Right lobe of liver (tissue), 6 donors: Measurements from ENCODE around the gene GAN. TPM values are rescaled to one million over a fixed set of nuclear protein-coding genes. Genes with fewer than 3 reads are reported as not detected.

ENCODE experiments used
- ATAC-seq, 4 donors: fragments of 200-7000 bp; cut with Tn5 transposase; one replicate each; pipeline ENCODE4 v1.9.1; 2020; ENCODE audit warnings: mild to moderate bottlenecking in 4 of 4, moderate library complexity in 4 of 4
- DNase-seq, 3 donors: peaks; one replicate each; pipeline ENCODE4 v3.0.0-alpha.2; 2020
- H3K27ac ChIP-seq, 3 donors: fragments of 200-600 bp; one replicate each; pipeline ENCODE4 v1.8.0; 2022
- H3K27me3 ChIP-seq, 2 donors: fragments of 200-600 bp; one replicate each; pipeline ENCODE4 v1.8.0; 2022
- H3K36me3 ChIP-seq, 4 donors: fragments of 200-600 bp; sonication (generic) in 1 of 4; one replicate each; pipeline versions ENCODE4 v1.5.1 to v1.8.0; 2017 to 2022; ENCODE audit warnings: control low read depth in 1 of 4
- H3K4me1 ChIP-seq, 4 donors: fragments of 200-600 bp; sonication (generic) in 1 of 4; one replicate each; pipeline versions ENCODE4 v1.5.1 to v1.8.0; 2017 to 2022; ENCODE audit warnings: control low read depth in 1 of 4
- H3K4me3 ChIP-seq, 3 donors: fragments of 200-600 bp; one replicate each; pipeline ENCODE4 v1.8.0; 2022
- H3K9me3 ChIP-seq, 4 donors: fragments of 200-600 bp; sonication (generic) in 1 of 4; one replicate each; pipeline versions ENCODE4 v1.5.1 to v1.8.0; 2017 to 2022; ENCODE audit warnings: control low read depth in 1 of 4
- POLR2A ChIP-seq: fragments of 450-650 bp; IDR thresholded peaks from one replicate; pipeline ENCODE4 v1.6.1; 2017; ENCODE audit warnings: antibody characterized with exemption, mild to moderate bottlenecking
- WGBS: methylation state at CpG from one replicate; pipeline ENCODE4 v1.1.6; 2018; ENCODE audit warnings: low coverage, low lambda C conversion rate; ENCODE audit not compliant: insufficient coverage; ENCODE audit errors: missing lambda C conversion rate; 5-methylcytosine and 5-hydroxymethylcytosine counted together
- intact Hi-C, 2 donors: fragments of 100-400 bp; cut with DNase I; formaldehyde crosslinking; loops; one replicate each; pipeline versions ENCODE4 v1.11.2 to v1.14.1; 2022
- total RNA-seq, 6 experiments: library from RNA; depleted of rRNA in 2 of 6; stranded (reverse); fragments of >200 nt in 2 of 6; fragmentation: NEBNext Ultra II Directional in 3 of 6; extraction: Animal tissue kit (Norgen Biotek cat#: 25700) in 3 of 6; gene quantifications; one replicate each; pipeline versions ENCODE4 v1.1.0 to v1.2.4, GENCODE V29; 2016 to 2023
- TF ChIP-seq, protein P1 (sequence below), 4 donors: fragments of 200-600 bp in 3 of 4; fragments of 450-650 bp in 1 of 4; IDR thresholded peaks; one replicate each; pipeline versions ENCODE4 v1.5.1 to v1.8.0; 2016 to 2022; ENCODE audit warnings: antibody characterized with exemption in 4 of 4, mild to moderate bottlenecking in 2 of 4
- donor health status: DM: no; HTN: yes; CAD: no.
- donor health status: DM: no; HTN: no; CAD: no.
- donor health status: DM: no; HTN: no; CAD: no.
- donor health status: DM: no; HTN: yes; CAD: no.
- donor health status: DM: no; HTN: yes; CAD: no.

Gene GAN
- total RNA-seq, 6 experiments from 2014 or later = 2.2 to 4.1 (median 3.4) TPM

DNA sequence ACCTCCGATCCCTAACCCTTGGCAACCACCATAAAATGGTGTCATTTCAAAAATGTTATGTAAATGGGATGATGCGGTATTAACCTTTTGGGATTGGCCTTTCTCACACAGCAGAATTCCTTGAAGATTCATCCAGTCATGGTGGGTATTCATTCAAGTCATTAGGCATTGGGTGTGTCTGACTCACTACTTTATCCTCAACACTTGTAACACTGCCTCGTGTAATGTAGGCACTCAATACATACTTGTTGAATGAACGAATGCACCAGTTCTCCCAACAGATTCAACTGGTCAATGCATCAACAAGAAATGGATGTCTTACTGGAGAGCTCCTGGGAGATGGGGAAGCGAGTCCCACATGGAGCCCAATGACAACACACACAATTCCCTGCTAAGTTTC, 21.8 kb upstream of the GAN start:
- Histone ChIP-seq H3K4me3 (no peak overlapping the region), H3K9me3 (no peaks in the 10 kb centered on the region), H3K27me3 (no peaks in the 10 kb centered on the region), H3K27ac (no peak overlapping the region), H3K4me1 (no peaks in the 10 kb centered on the region), H3K36me3 (no peaks in the 10 kb centered on the region)
- WGBS = 69% methylated on average over 3 of the region's 5 CpGs
- no peak for DNase-seq
- ATAC-seq = no peak
- intact Hi-C loops = no loop called here
- no peak for TF ChIP-seq POLR2A
- TF ChIP-seq, protein P1, sequence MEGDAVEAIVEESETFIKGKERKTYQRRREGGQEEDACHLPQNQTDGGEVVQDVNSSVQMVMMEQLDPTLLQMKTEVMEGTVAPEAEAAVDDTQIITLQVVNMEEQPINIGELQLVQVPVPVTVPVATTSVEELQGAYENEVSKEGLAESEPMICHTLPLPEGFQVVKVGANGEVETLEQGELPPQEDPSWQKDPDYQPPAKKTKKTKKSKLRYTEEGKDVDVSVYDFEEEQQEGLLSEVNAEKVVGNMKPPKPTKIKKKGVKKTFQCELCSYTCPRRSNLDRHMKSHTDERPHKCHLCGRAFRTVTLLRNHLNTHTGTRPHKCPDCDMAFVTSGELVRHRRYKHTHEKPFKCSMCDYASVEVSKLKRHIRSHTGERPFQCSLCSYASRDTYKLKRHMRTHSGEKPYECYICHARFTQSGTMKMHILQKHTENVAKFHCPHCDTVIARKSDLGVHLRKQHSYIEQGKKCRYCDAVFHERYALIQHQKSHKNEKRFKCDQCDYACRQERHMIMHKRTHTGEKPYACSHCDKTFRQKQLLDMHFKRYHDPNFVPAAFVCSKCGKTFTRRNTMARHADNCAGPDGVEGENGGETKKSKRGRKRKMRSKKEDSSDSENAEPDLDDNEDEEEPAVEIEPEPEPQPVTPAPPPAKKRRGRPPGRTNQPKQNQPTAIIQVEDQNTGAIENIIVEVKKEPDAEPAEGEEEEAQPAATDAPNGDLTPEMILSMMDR (IDR thresholded peaks at IDR 0.05) = no peak

- ATAC-seq (no peak), DNase-seq (no peak)
- H3K27ac ChIP-seq = no peak overlapping the region
- no peaks in the 10 kb centered on the region for H3K9me3 ChIP-seq
- no peaks in the 10 kb centered on the region for H3K36me3 ChIP-seq
- WGBS = 64% methylated on average over 11 of the region's 11 CpGs
- no peak overlapping the region for H3K4me3 ChIP-seq
- no peaks in the 10 kb centered on the region for H3K27me3 ChIP-seq
- intact Hi-C loops = no loop called here
- no peaks in the 10 kb centered on the region for H3K4me1 ChIP-seq
- TF ChIP-seq, protein P1 (IDR thresholded peaks at IDR 0.05) = no peak
- TF ChIP-seq POLR2A = no peak
Observed at GRCh38 chr16:81293909-81294802, 20.6 kb upstream of the GAN start.

GRCh38 chr16:81296631-81297030, 18.1 kb upstream of the GAN start:
- ATAC-seq (no peak), DNase-seq (no peak)
- no peak overlapping the region for H3K4me3 ChIP-seq
- WGBS = 73% methylated on average over 6 of the region's 7 CpGs
- no peaks in the 10 kb centered on the region for H3K9me3 ChIP-seq
- no peak overlapping the region for H3K27ac ChIP-seq
- no peaks in the 10 kb centered on the region for H3K4me1 ChIP-seq
- no peaks in the 10 kb centered on the region for H3K36me3 ChIP-seq
- no peak for TF ChIP-seq POLR2A
- TF ChIP-seq, protein P1 (IDR thresholded peaks at IDR 0.05) = no peak
- intact Hi-C loops = no loop called here
- no peaks in the 10 kb centered on the region for H3K27me3 ChIP-seq

DNA sequence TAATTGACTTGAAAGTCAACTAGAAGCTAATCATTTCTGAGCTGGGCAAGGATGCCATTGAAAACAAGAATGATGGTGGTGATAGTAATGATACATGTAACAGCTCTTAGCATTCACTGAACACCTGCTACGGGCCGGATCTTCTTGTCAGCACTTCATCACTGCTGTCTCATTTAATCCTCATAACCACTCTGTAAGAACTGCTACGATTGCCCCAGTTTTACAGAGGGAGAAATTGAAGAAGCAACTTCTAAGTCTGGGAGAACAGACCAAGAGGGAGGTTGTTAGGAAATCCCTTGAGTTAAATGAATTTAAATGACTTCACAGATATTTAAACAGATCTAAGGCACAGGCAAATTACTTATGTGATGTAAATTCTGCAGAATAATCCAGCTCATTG, 7.0 kb upstream of the GAN start:
- Histone ChIP-seq H3K4me1 (no peaks in the 10 kb centered on the region), H3K27me3 (no peaks in the 10 kb centered on the region), H3K27ac (no peak overlapping the region), H3K36me3 (no peaks in the 10 kb centered on the region), H3K9me3 (no peaks in the 10 kb centered on the region), H3K4me3 (no peak overlapping the region)
- TF ChIP-seq POLR2A = no peak
- TF ChIP-seq, protein P1 (IDR thresholded peaks at IDR 0.05) = no peak
- intact Hi-C loops = no loop called here
- WGBS = 90% methylated on average over 3 of the region's 3 CpGs
- ATAC-seq (no peak), DNase-seq (no peak)
